AG04449 (cell line): ENCODE results near the gene SLC20A1.
"Not testable (repeated sequence)": the region's sequence is repeated elsewhere in the genome, so short reads cannot be mapped to it uniquely, and the experiment has no call there.

Experiments
- CTCF ChIA-PET: fragments of 350-600 bp; formaldehyde crosslinking; extraction: SDS; loops from one replicate; lab custom pipeline; 2021; ENCODE audit warnings: antibody characterized with exemption; lab: Yijun Ruan, JAX
- POLR2A ChIA-PET: fragments of 400-600, 350-600 bp; formaldehyde crosslinking; extraction: SDS; loops from one replicate; lab custom pipeline; 2020; ENCODE audit warnings: antibody characterized with exemption, inconsistent platforms; lab: Yijun Ruan, JAX
- DNase-seq: peaks from one replicate; pipeline ENCODE4 v3.0.0-alpha.2; 2010; ENCODE audit warnings: low read depth, low spot score
- H3K4me3 ChIP-seq: 2 replicates; pipeline ENCODE4 v1.5.1; 2011; ENCODE audit warnings: low read depth, mild to moderate bottlenecking, control low read depth, low read length
- CTCF ChIP-seq: IDR thresholded peaks from one replicate; pipeline ENCODE4 v1.5.1; 2011; ENCODE audit warnings: mild to moderate bottlenecking, moderate library complexity, low read length, control low read depth, inconsistent platforms; ENCODE audit not compliant: insufficient read depth; ENCODE audit errors: missing control alignments

Gene SLC20A1

GRCh38 chr2:112699984-112700667 lies 54.4 kb downstream of the SLC20A1 start:
- no peak for DNase-seq
- H3K4me3 ChIP-seq = no peak overlapping the region
- TF ChIP-seq CTCF = no peak
- ChIA-PET POLR2A (no interaction called here), CTCF (interaction anchor here (0.6 to 2.7 kb wide), 4 partner anchors 10 to 100 kb away, joined by 3 to 11 read pairs (median 7); no protein-coding TSS in a partner anchor)

- ChIA-PET CTCF (interaction anchor here (0.6 to 2.6 kb wide), 3 partner anchors 11 to 43 kb away, joined by 3 to 11 read pairs (median 6); no protein-coding TSS in a partner anchor), POLR2A (no interaction called here)
- DNase-seq = no peak
- H3K4me3 ChIP-seq = no peak overlapping the region
- no peak for TF ChIP-seq CTCF
These were observed 55.3 kb downstream of the SLC20A1 start for GRCh38 chr2:112701052-112701451.

GRCh38 chr2:112703684-112704083 lies 57.9 kb downstream of the SLC20A1 start:
- TF ChIP-seq CTCF = no peak
- no peak overlapping the region for H3K4me3 ChIP-seq
- ChIA-PET CTCF (interaction anchor here (1.2 to 2.1 kb wide), 2 partner anchors 23 to 104 kb away, joined by 4 to 7 read pairs; no protein-coding TSS in a partner anchor), POLR2A (no interaction called here)
- DNase-seq = no peak

- ChIA-PET CTCF (interaction anchor here (1.4 to 5.3 kb wide), 5 partner anchors 10 to 106 kb away, joined by 3 to 34 read pairs (median 8); no protein-coding TSS in a partner anchor), POLR2A (no interaction called here)
- TF ChIP-seq CTCF = no peak
- DNase-seq = no peak
- no peak overlapping the region for H3K4me3 ChIP-seq
These were observed 59.8 kb downstream of the SLC20A1 start for GRCh38 chr2:112705575-112705974.

- no peak for DNase-seq
- no peak overlapping the region for H3K4me3 ChIP-seq
- ChIA-PET CTCF (interaction anchor here (1.2 to 5.3 kb wide), 6 partner anchors 9 to 122 kb away, joined by 3 to 34 read pairs (median 6); partner anchors contain the start of gene CHCHD5), POLR2A (no interaction called here)
- TF ChIP-seq CTCF = no peak
These were observed 60.5 kb downstream of the SLC20A1 start for GRCh38 chr2:112706170-112706664.

- H3K4me3 ChIP-seq, POLR2A ChIA-PET, DNase-seq: not testable (repeated sequence)
- CTCF ChIA-PET = interaction anchor here (1.2 to 5.3 kb wide), 6 partner anchors 8 to 122 kb away, joined by 3 to 34 read pairs (median 6); partner anchors contain the start of gene CHCHD5
These were observed 61.2 kb downstream of the SLC20A1 start for GRCh38 chr2:112706947-112707346.
